Ishikawa (cell line): ENCODE measurements around the gene APOBEC3H.

ENCODE experiments used
- CREB1 ChIP-seq: IDR thresholded peaks from 2 replicates; pipeline ENCODE4 v1.6.1; 2012; ENCODE audit warnings: low read depth
- EGR1 ChIP-seq: IDR thresholded peaks from 2 replicates; pipeline ENCODE4 v1.6.1; 2012
- EP300 ChIP-seq: IDR thresholded peaks from 2 replicates; pipeline ENCODE4 v1.6.1; 2012; ENCODE audit warnings: borderline replicate concordance
- FOXM1 ChIP-seq: IDR thresholded peaks from 2 replicates; pipeline ENCODE4 v1.6.1; 2012; ENCODE audit warnings: low read depth, borderline replicate concordance
- MAX ChIP-seq: IDR thresholded peaks from 2 replicates; pipeline ENCODE4 v1.6.1; 2012
- NFIC ChIP-seq: IDR thresholded peaks from 2 replicates; pipeline ENCODE4 v1.6.1; 2012
- RAD21 ChIP-seq: IDR thresholded peaks from 2 replicates; pipeline ENCODE4 v1.6.1; 2012; ENCODE audit warnings: low read depth
- REST ChIP-seq: IDR thresholded peaks from 2 replicates; pipeline ENCODE4 v1.6.1; 2012; ENCODE audit warnings: low read depth, mild to moderate bottlenecking
- TAF1 ChIP-seq: IDR thresholded peaks from 2 replicates; pipeline ENCODE4 v1.6.1; 2012; ENCODE audit warnings: low read depth, mild to moderate bottlenecking
- TCF12 ChIP-seq: IDR thresholded peaks from 2 replicates; pipeline ENCODE4 v1.6.1; 2012; ENCODE audit warnings: low read depth
- TEAD4 ChIP-seq: IDR thresholded peaks from 2 replicates; pipeline ENCODE4 v1.6.1; 2012
- YY1 ChIP-seq: IDR thresholded peaks from 2 replicates; pipeline ENCODE4 v1.6.1; 2012; ENCODE audit warnings: low read depth
- ZBTB7A ChIP-seq: IDR thresholded peaks from 2 replicates; pipeline ENCODE4 v1.6.1; 2012; ENCODE audit warnings: low read depth
- TF ChIP-seq, protein P1 (sequence below): IDR thresholded peaks from 2 replicates; pipeline ENCODE4 v1.6.1; 2012

DNA sequence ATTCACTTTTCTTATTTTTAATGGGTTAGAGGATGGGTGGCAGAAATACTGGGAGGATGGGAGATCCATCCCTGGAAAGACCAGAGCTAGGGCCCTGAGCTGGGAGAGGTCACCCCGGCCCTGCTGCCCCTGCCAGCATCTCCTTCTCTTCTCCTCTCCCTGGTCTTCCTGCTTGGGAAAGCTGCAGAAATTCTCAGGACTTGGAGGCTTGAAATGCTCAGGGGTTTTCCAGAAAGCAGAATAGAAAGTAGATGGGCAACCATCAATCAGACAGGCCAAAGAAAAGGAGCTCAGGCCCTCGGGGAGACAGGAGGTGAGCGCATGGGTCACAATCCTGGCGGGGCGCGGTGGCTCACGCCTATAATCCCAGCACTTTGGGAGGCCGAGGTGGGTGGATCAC lies 1.5 kb downstream of the APOBEC3H start:
- TF ChIP-seq TAF1 (no peak), MAX (no peak), NFIC (no peak), EGR1 (no peak), CREB1 (no peak), TEAD4 (no peak), YY1 (no peak), EP300 (no peak), REST (no peak), ZBTB7A (no peak), RAD21 (no peak), TCF12 (no peak), FOXM1 (no peak)
- TF ChIP-seq, protein P1, sequence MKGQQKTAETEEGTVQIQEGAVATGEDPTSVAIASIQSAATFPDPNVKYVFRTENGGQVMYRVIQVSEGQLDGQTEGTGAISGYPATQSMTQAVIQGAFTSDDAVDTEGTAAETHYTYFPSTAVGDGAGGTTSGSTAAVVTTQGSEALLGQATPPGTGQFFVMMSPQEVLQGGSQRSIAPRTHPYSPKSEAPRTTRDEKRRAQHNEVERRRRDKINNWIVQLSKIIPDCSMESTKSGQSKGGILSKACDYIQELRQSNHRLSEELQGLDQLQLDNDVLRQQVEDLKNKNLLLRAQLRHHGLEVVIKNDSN, result no peak
